Mesothelial cell of epicardium (in vitro differentiated cells): ENCODE measurements around the gene FAM47A. TPM values are rescaled to one million over a fixed set of nuclear protein-coding genes. Genes with fewer than 3 reads are reported as not detected.

ENCODE experiments used
- DNase-seq, 2 experiments: peaks; one replicate each; pipeline ENCODE4 v3.0.0; 2021; ENCODE audit warnings: low spot score in 2 of 2; ENCODE audit not compliant: unreplicated experiment in 2 of 2
- H3K27ac Mint-ChIP-seq: 2 replicates; pipeline ENCODE4 v1.8.0; 2021; ENCODE audit warnings: mixed read lengths
- H3K27me3 Mint-ChIP-seq: 2 replicates; pipeline ENCODE4 v1.8.0; 2021; ENCODE audit warnings: low read depth, mixed read lengths
- H3K36me3 Mint-ChIP-seq: 2 replicates; pipeline ENCODE4 v1.8.0; 2021; ENCODE audit warnings: mixed read lengths
- H3K4me1 Mint-ChIP-seq: 2 replicates; pipeline ENCODE4 v1.8.0; 2021; ENCODE audit warnings: mixed read lengths
- H3K4me3 Mint-ChIP-seq: 2 replicates; pipeline ENCODE4 v1.8.0; 2021; ENCODE audit warnings: mild to moderate bottlenecking, moderate library complexity, mixed read lengths
- H3K9me3 Mint-ChIP-seq: 2 replicates; pipeline ENCODE4 v1.8.0; 2021; ENCODE audit warnings: mixed read lengths
- CTCF ChIP-seq: fragments of 200-600 bp; sonication (generic); IDR thresholded peaks from one replicate; pipeline ENCODE4 v1.5.0; 2021; ENCODE audit warnings: antibody characterized with exemption; ENCODE audit not compliant: unreplicated experiment
- total RNA-seq: library from RNA; stranded (reverse); gene quantifications from 3 replicates; pipeline ENCODE4 v1.2.1, GENCODE V29; 2021

Gene FAM47A
- total RNA-seq, 1 donor from 2014 or later = not detected

GRCh38 chrX:34130980-34131744 is 952 bp downstream of the FAM47A start:
- H3K27me3 Mint-ChIP-seq = no peaks in the 10 kb centered on the region
- no peak for DNase-seq
- no peak for TF ChIP-seq CTCF
- H3K4me3 Mint-ChIP-seq = no peak overlapping the region
- peaks cover 13% of the 10 kb centered on the region for H3K9me3 Mint-ChIP-seq
- no peaks in the 10 kb centered on the region for H3K36me3 Mint-ChIP-seq
- no peak overlapping the region for H3K27ac Mint-ChIP-seq
- no peaks in the 10 kb centered on the region for H3K4me1 Mint-ChIP-seq

GRCh38 chrX:34130501-34130900 is 1.6 kb downstream of the FAM47A start:
- peaks cover 13% of the 10 kb centered on the region for H3K9me3 Mint-ChIP-seq

GRCh38 chrX:34126011-34126410 is 6.1 kb downstream of the FAM47A start:
- peaks cover 42% of the 10 kb centered on the region for H3K9me3 Mint-ChIP-seq
- TF ChIP-seq CTCF = no peak
- no peak overlapping the region for H3K4me3 Mint-ChIP-seq
- H3K27me3 Mint-ChIP-seq = no peaks in the 10 kb centered on the region
- no peak for DNase-seq
- no peak overlapping the region for H3K27ac Mint-ChIP-seq
- no peaks in the 10 kb centered on the region for H3K36me3 Mint-ChIP-seq
- H3K4me1 Mint-ChIP-seq = no peaks in the 10 kb centered on the region

More at GRCh38 chrX:34130501-34130900, 1.6 kb downstream of the FAM47A start:
- Mint-ChIP-seq H3K36me3 (no peaks in the 10 kb centered on the region), H3K4me3 (no peak overlapping the region), H3K27ac (no peak overlapping the region), H3K27me3 (no peaks in the 10 kb centered on the region), H3K4me1 (no peaks in the 10 kb centered on the region)
- no peak for DNase-seq
- no peak for TF ChIP-seq CTCF

GRCh38 chrX:34119122-34119521 is 13.0 kb downstream of the FAM47A start:
- no peak overlapping the region for H3K27ac Mint-ChIP-seq
- no peaks in the 10 kb centered on the region for H3K4me1 Mint-ChIP-seq
- no peaks in the 10 kb centered on the region for H3K36me3 Mint-ChIP-seq
- no peaks in the 10 kb centered on the region for H3K27me3 Mint-ChIP-seq
- H3K9me3 Mint-ChIP-seq = peaks cover 33% of the 10 kb centered on the region
- no peak overlapping the region for H3K4me3 Mint-ChIP-seq
- DNase-seq = no peak
- no peak for TF ChIP-seq CTCF

- Mint-ChIP-seq H3K27me3 (no peaks in the 10 kb centered on the region), H3K27ac (no peak overlapping the region), H3K4me1 (no peaks in the 10 kb centered on the region), H3K36me3 (no peaks in the 10 kb centered on the region), H3K9me3 (peaks cover 8% of the 10 kb centered on the region), H3K4me3 (no peak overlapping the region)
- TF ChIP-seq CTCF = no peak
- DNase-seq = no peak
Measured at GRCh38 chrX:34112459-34112858, 19.7 kb downstream of the FAM47A start.
